B cell (primary cell): ENCODE results near the gene NRGN. TPM values are rescaled to one million over a fixed set of nuclear protein-coding genes. Genes with fewer than 3 reads are reported as not detected.

Experiments used
- ATAC-seq: fragments of 200-7000 bp; cut with Tn5 transposase; one replicate; pipeline ENCODE4 v1.10.0; 2021; ENCODE audit warnings: low read depth, mild to moderate bottlenecking, moderate number of reproducible peaks, moderate library complexity
- CTCF ChIA-PET: fragments of 350-600 bp; sonication (Branson Sonifier 250); formaldehyde crosslinking; loops from one replicate; lab custom pipeline; 2021; ENCODE audit warnings: antibody characterized with exemption, inconsistent platforms; lab: Charles Lee
- POLR2A ChIA-PET: fragments of 350-600 bp; sonication (Branson Sonifier 250); formaldehyde crosslinking; loops from one replicate; lab custom pipeline; 2021; ENCODE audit warnings: antibody characterized with exemption; lab: Charles Lee
- DNase-seq: peaks from one replicate; pipeline ENCODE4 v3.0.0; 2013
- H2AFZ ChIP-seq: 2 replicates; pipeline ENCODE4 v1.6.1; 2012; ENCODE audit warnings: mild to moderate bottlenecking, low read depth, low read length; ENCODE audit not compliant: insufficient read depth, poor library complexity, severe bottlenecking
- H3K27ac ChIP-seq, 2 donors: 1 replicate in 1 of 2; 2 replicates in 1 of 2; pipeline ENCODE4 v1.5.1; 2012 to 2013; ENCODE audit warnings: low read length in 2 of 2, mild to moderate bottlenecking in 2 of 2, moderate library complexity in 1 of 2
- H3K27me3 ChIP-seq, 4 experiments: fragments of 200-600 bp in 1 of 4; sonication (generic) in 1 of 4; replicated peaks in 1 of 4; 1 replicate in 2 of 4; 2 replicates in 2 of 4; pipeline versions ENCODE4 v1.6.1 to v1.7.0; 2013 to 2016; ENCODE audit warnings: low read length in 3 of 4, mild to moderate bottlenecking in 2 of 4, mixed read lengths in 1 of 4, moderate library complexity in 1 of 4; ENCODE audit not compliant: insufficient read depth in 4 of 4, control insufficient read depth in 3 of 4; ENCODE audit errors: control extremely low read depth in 1 of 4
- H3K36me3 ChIP-seq, 2 experiments: replicated peaks in 1 of 2; 1 replicate in 1 of 2; 2 replicates in 1 of 2; pipeline versions ENCODE4 v1.6.1 to v1.7.1; 2013; ENCODE audit warnings: low read length in 1 of 2; ENCODE audit not compliant: insufficient read depth in 2 of 2, control insufficient read depth in 1 of 2; ENCODE audit errors: control extremely low read depth in 1 of 2, extremely low read depth in 1 of 2
- H3K4me1 ChIP-seq, 2 donors: fragments of 200-600 bp in 1 of 2; sonication (generic) in 1 of 2; 1 replicate in 1 of 2; 2 replicates in 1 of 2; pipeline versions ENCODE4 v1.5.1 to v1.6.1; 2013 to 2017; ENCODE audit warnings: low read length in 2 of 2; ENCODE audit not compliant: control insufficient read depth in 2 of 2, insufficient read depth in 2 of 2
- H3K4me2 ChIP-seq: replicated peaks from 2 replicates; pipeline ENCODE3; 2012; ENCODE audit warnings: mild to moderate bottlenecking, low read depth, low read length; ENCODE audit not compliant: poor library complexity, severe bottlenecking
- H3K4me3 ChIP-seq, 5 experiments: fragments of 200-600 bp in 1 of 5; sonication (generic) in 1 of 5; 1 replicate in 3 of 5; 2 replicates in 2 of 5; pipeline versions ENCODE4 v1.5.1 to v1.7.0; 2011 to 2016; ENCODE audit warnings: low read length in 4 of 5, mild to moderate bottlenecking in 4 of 5, low read depth in 2 of 5, control low read depth in 1 of 5, moderate library complexity in 1 of 5; ENCODE audit not compliant: insufficient read depth in 1 of 5; ENCODE audit errors: control extremely low read depth in 1 of 5, extremely low read depth in 1 of 5
- H3K79me2 ChIP-seq: fragments of 200-600 bp; sonication (generic); one replicate; pipeline ENCODE4 v1.6.0; 2016; ENCODE audit warnings: low read length; ENCODE audit not compliant: control insufficient read depth, insufficient read depth
- H3K9ac ChIP-seq: fragments of 200-600 bp; sonication (generic); 2 replicates; pipeline ENCODE4 v1.6.1; 2017; ENCODE audit warnings: mild to moderate bottlenecking, low read length, moderate library complexity
- H3K9me3 ChIP-seq, 3 donors: one replicate each; pipeline versions ENCODE4 v1.6.1 to v1.7.1; 2013; ENCODE audit warnings: low read length in 2 of 3; ENCODE audit not compliant: control insufficient read depth in 2 of 3, insufficient read depth in 1 of 3; ENCODE audit errors: control extremely low read depth in 1 of 3
- H4K20me1 ChIP-seq: 2 replicates; pipeline ENCODE4 v1.6.0; 2012; ENCODE audit warnings: mild to moderate bottlenecking, low read length; ENCODE audit not compliant: insufficient read depth, control insufficient read depth, poor library complexity, severe bottlenecking
- H3K27ac Mint-ChIP-seq: one replicate; pipeline ENCODE4 v1.8.0; 2021; ENCODE audit warnings: mixed read lengths
- H3K27me3 Mint-ChIP-seq: one replicate; pipeline ENCODE4 v1.8.0; 2021; ENCODE audit warnings: mixed read lengths
- H3K4me1 Mint-ChIP-seq: one replicate; pipeline ENCODE4 v1.8.0; 2021; ENCODE audit warnings: mixed read lengths
- H3K4me3 Mint-ChIP-seq: one replicate; pipeline ENCODE4 v1.8.0; 2021; ENCODE audit warnings: mixed read lengths
- H3K9me3 Mint-ChIP-seq: one replicate; pipeline ENCODE4 v1.8.0; 2022; ENCODE audit warnings: mixed read lengths; ENCODE audit not compliant: insufficient read depth
- CTCF ChIP-seq: fragments of 200-600 bp; IDR thresholded peaks from one replicate; pipeline ENCODE4 v1.8.0; 2022; ENCODE audit warnings: antibody characterized with exemption, mild to moderate bottlenecking
- EZH2 ChIP-seq: IDR thresholded peaks from 2 replicates; pipeline ENCODE4 v1.6.1; 2012; ENCODE audit warnings: borderline replicate concordance, low read depth, mild to moderate bottlenecking, moderate library complexity, low read length; ENCODE audit not compliant: insufficient read depth, poor library complexity, severe bottlenecking
- WGBS: methylation state at CpG from one replicate; pipeline ENCODE4 v1.1.5; 2013; ENCODE audit warnings: missing lambda C conversion rate; ENCODE audit not compliant: insufficient coverage; 5-methylcytosine and 5-hydroxymethylcytosine counted together
- intact Hi-C: fragments of 100-400 bp; cut with micrococcal nuclease; formaldehyde crosslinking; loops from one replicate; pipeline ENCODE4 v1.10.0; 2022
- polyA plus RNA-seq: library from polyadenylated mRNA; depleted of rRNA; stranded (reverse); fragments of >200 nt; gene quantifications from 2 replicates; pipeline ENCODE4 v1.2.3, GENCODE V29; 2012
- total RNA-seq, 2 donors: library from RNA; stranded (reverse); fragments of 120-200 nt in 1 of 2; gene quantifications; 1 replicate in 1 of 2; 2 replicates in 1 of 2; pipeline versions ENCODE4 v1.2.3 to v1.2.4, GENCODE V29; 2013 to 2022

The NRGN gene
- total and polyA plus RNA-seq, 2 donors (not counting 1 experiment from before 2014, with no cell fraction given), result 3.1 TPM; not detected in 1

GRCh38 chr11:124779568-124779967, 39.8 kb downstream of the NRGN start:
- WGBS, result no CpG with 5 or more reads among the region's 1 CpG
- TF ChIP-seq EZH2, result no peak
- TF ChIP-seq CTCF, result no peak
- no peak overlapping the region for H3K4me3 Mint-ChIP-seq
- no peak overlapping the region for H3K9ac ChIP-seq
- H3K27ac ChIP-seq, result no peak overlapping the region
- peaks cover 13% of the 10 kb centered on the region for H3K79me2 ChIP-seq
- ChIA-PET CTCF (interaction anchor here (0.8 to 1.3 kb wide), 6 partner anchors 11 to 111 kb away, joined by 3 to 4 read pairs (median 3); no protein-coding TSS in a partner anchor), POLR2A (no interaction called here)
- H3K4me1 ChIP-seq, result no peaks in the 10 kb centered on the region
- H4K20me1 ChIP-seq, result peaks cover 2% of the 10 kb centered on the region
- no peaks in the 10 kb centered on the region for H3K27me3 Mint-ChIP-seq
- intact Hi-C loops, result no loop called here
- no peak for ATAC-seq
- no peaks in the 10 kb centered on the region for H3K27me3 ChIP-seq
- no peaks in the 10 kb centered on the region for H3K36me3 ChIP-seq
- H3K4me3 ChIP-seq, result no peak overlapping the region
- no peak overlapping the region for H3K27ac Mint-ChIP-seq
- no peak overlapping the region for H3K4me2 ChIP-seq
- H3K9me3 Mint-ChIP-seq, result no peaks in the 10 kb centered on the region
- H2AFZ ChIP-seq, result no peak overlapping the region
- no peaks in the 10 kb centered on the region for H3K9me3 ChIP-seq
- H3K4me1 Mint-ChIP-seq, result peaks cover 15% of the 10 kb centered on the region
- DNase-seq, result no peak

- H3K9ac ChIP-seq, result no peak overlapping the region
- TF ChIP-seq CTCF (no peak), EZH2 (no peak)
- Mint-ChIP-seq H3K27ac (no peak overlapping the region), H3K9me3 (no peaks in the 10 kb centered on the region), H3K27me3 (no peaks in the 10 kb centered on the region), H3K4me3 (no peak overlapping the region), H3K4me1 (no peaks in the 10 kb centered on the region)
- H3K4me2 ChIP-seq, result no peak overlapping the region
- 93% methylated on average over 3 of the region's 4 CpGs for WGBS
- H3K4me1 ChIP-seq, result no peaks in the 10 kb centered on the region
- ChIA-PET POLR2A (no interaction called here), CTCF (interaction anchor here (0.9 to 2.0 kb wide), 7 partner anchors 8 to 138 kb away, joined by 3 to 7 read pairs (median 5); no protein-coding TSS in a partner anchor)
- intact Hi-C loops, result no loop called here
- peaks cover 12% of the 10 kb centered on the region for H4K20me1 ChIP-seq
- H3K36me3 ChIP-seq, result no peaks in the 10 kb centered on the region
- DNase-seq (no peak), ATAC-seq (no peak)
- no peaks in the 10 kb centered on the region for H3K9me3 ChIP-seq
- H3K27ac ChIP-seq, result no peak overlapping the region
- peaks cover 26% of the 10 kb centered on the region for H3K79me2 ChIP-seq
- H3K27me3 ChIP-seq, result no peaks in the 10 kb centered on the region
- no peak overlapping the region for H2AFZ ChIP-seq
- H3K4me3 ChIP-seq, result no peak overlapping the region
Measured at GRCh38 chr11:124783002-124783401, 43.3 kb downstream of the NRGN start.
